HG03060 (cell line): ENCODE measurements around the gene RELN.
"Not testable (repeated sequence)": the region's sequence is repeated elsewhere in the genome, so short reads cannot be mapped to it uniquely, and the experiment has no call there.

Source experiments
- ATAC-seq: cut with Tn5 transposase; IDR thresholded peaks from one replicate; pipeline ENCODE4 v1.9.1; 2021; ENCODE audit warnings: low read depth, moderate number of reproducible peaks; ENCODE audit not compliant: unreplicated experiment

The RELN gene

GRCh38 chr7:103905997-103906396, 83.5 kb downstream of the RELN start:
- ATAC-seq: no peak

- no peak for ATAC-seq
Observed at GRCh38 chr7:103902917-103903316, 86.5 kb downstream of the RELN start.

GRCh38 chr7:103896826-103897225, 92.6 kb downstream of the RELN start:
- not testable (repeated sequence) for ATAC-seq

GRCh38 chr7:103894656-103895596, 94.5 kb downstream of the RELN start:
- ATAC-seq: no peak

GRCh38 chr7:103893350-103893749, 96.1 kb downstream of the RELN start:
- no peak for ATAC-seq

- no peak for ATAC-seq
Observed at GRCh38 chr7:103889451-103889850, 100.0 kb downstream of the RELN start.

GRCh38 chr7:103888603-103889153, 100.8 kb downstream of the RELN start:
- ATAC-seq: no peak

GRCh38 chr7:103887853-103888602, 101.4 kb downstream of the RELN start:
- no peak for ATAC-seq

GRCh38 chr7:103887050-103887449, 102.4 kb downstream of the RELN start:
- ATAC-seq: no peak

GRCh38 chr7:103879928-103880600, 109.4 kb downstream of the RELN start:
- ATAC-seq: no peak

- no peak for ATAC-seq
Observed at GRCh38 chr7:103879411-103879810, 110.0 kb downstream of the RELN start.

GRCh38 chr7:103877565-103877964, 111.9 kb downstream of the RELN start:
- no peak for ATAC-seq

- ATAC-seq: no peak
Observed at GRCh38 chr7:103875718-103876117, 113.7 kb downstream of the RELN start.

GRCh38 chr7:103871473-103871872, 118.0 kb downstream of the RELN start:
- no peak for ATAC-seq

- no peak for ATAC-seq
Observed at GRCh38 chr7:103870664-103871063, 118.8 kb downstream of the RELN start.

GRCh38 chr7:103867874-103868273, 121.6 kb downstream of the RELN start:
- ATAC-seq: no peak

- no peak for ATAC-seq
Observed at GRCh38 chr7:103866919-103867318, 122.5 kb downstream of the RELN start.

- ATAC-seq: no peak
Observed at GRCh38 chr7:103865442-103865841, 124.0 kb downstream of the RELN start.

GRCh38 chr7:103862302-103863035, 127.0 kb downstream of the RELN start:
- no peak for ATAC-seq

- ATAC-seq: no peak
Observed at GRCh38 chr7:103859709-103860108, 129.7 kb downstream of the RELN start.
